ENCODE data around the gene PACSIN1. TPM values are rescaled to one million over a fixed set of nuclear protein-coding genes. Genes with fewer than 3 reads are reported as not detected.

Gene PACSIN1
- total and polyA plus RNA-seq, 10 of the 15 experiments (the other 5 are each of a cell fraction or from before 2014, with no cell fraction given), result 0.50 to 9.4 (median 2.8) TPM

- ATAC-seq (no peak), DNase-seq (ENCODE audit: low read depth, low spot score) (no peak), FAIRE-seq (no peak)
- H3K4me2 ChIP-seq (ENCODE audit: control insufficient read depth, insufficient read depth), result no peak overlapping the region
- WGBS (ENCODE audit: insufficient coverage, insufficient replicate concordance, low lambda C conversion rate, missing lambda C conversion rate), result 45% methylated on average over 9 of the region's 9 CpGs
- H2AFZ ChIP-seq (ENCODE audit: control insufficient read depth, low read depth, low read length), result no peak overlapping the region
- peaks cover 2% of the 10 kb centered on the region; the same call in 2 of the 3 replicates for H3K9me3 ChIP-seq (replicated peaks; ENCODE audit: control insufficient read depth, insufficient read depth, low read length)
- intact Hi-C loops (cut with micrococcal nuclease; ENCODE audit: unreplicated experiment), result no loop called here
- no peak for TF ChIP-seq DPF2 (IDR thresholded peaks at IDR 0.05)
- TF ChIP-seq BCL3 (IDR thresholded peaks at IDR 0.05; ENCODE audit: borderline replicate concordance, insufficient read depth, low read depth, low read length, poor library complexity, severe bottlenecking), result peak; percentile 27
- no peak for TF ChIP-seq SIN3A (IDR thresholded peaks at IDR 0.05; ENCODE audit: low read depth, low read length)
- no peak for TF ChIP-seq ZNF207 (IDR thresholded peaks at IDR 0.05; ENCODE audit: borderline replicate concordance)
- TF ChIP-seq, protein P1, sequence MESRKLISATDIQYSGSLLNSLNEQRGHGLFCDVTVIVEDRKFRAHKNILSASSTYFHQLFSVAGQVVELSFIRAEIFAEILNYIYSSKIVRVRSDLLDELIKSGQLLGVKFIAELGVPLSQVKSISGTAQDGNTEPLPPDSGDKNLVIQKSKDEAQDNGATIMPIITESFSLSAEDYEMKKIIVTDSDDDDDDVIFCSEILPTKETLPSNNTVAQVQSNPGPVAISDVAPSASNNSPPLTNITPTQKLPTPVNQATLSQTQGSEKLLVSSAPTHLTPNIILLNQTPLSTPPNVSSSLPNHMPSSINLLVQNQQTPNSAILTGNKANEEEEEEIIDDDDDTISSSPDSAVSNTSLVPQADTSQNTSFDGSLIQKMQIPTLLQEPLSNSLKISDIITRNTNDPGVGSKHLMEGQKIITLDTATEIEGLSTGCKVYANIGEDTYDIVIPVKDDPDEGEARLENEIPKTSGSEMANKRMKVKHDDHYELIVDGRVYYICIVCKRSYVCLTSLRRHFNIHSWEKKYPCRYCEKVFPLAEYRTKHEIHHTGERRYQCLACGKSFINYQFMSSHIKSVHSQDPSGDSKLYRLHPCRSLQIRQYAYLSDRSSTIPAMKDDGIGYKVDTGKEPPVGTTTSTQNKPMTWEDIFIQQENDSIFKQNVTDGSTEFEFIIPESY (IDR thresholded peaks at IDR 0.05), result no peak
- BruUV-seq (replicated peaks), result no TSS peak
- RAD21 ChIA-PET (ENCODE audit: unreplicated experiment), result interaction anchor here (0.6 kb wide), 2 partner anchors 247 to 491 kb away, joined by 3 to 4 read pairs; no protein-coding TSS in a partner anchor
- H4K20me1 ChIP-seq (ENCODE audit: control insufficient read depth, insufficient read depth), result no peaks in the 10 kb centered on the region
- POLR2A ChIA-PET, result interaction anchor here (0.7 kb wide), 1 partner anchor 264 kb away, joined by 5 read pairs; no protein-coding TSS in a partner anchor
- no peaks in the 10 kb centered on the region for H3K4me1 ChIP-seq (ENCODE audit: control insufficient read depth, insufficient read depth, low read length)
- no peak overlapping the region for H3K4me3 ChIP-seq
- H3K36me3 ChIP-seq (ENCODE audit: control insufficient read depth in 2 of 2, insufficient read depth in 2 of 2, low read length in 1 of 2), result no peaks in the 10 kb centered on the region
- no peaks in the 10 kb centered on the region for H3K27me3 ChIP-seq (replicated peaks in 1 of 2; ENCODE audit: control insufficient read depth in 2 of 2, insufficient read depth in 2 of 2, low read length in 1 of 2)
- no peak overlapping the region for H3K9ac ChIP-seq (ENCODE audit: control insufficient read depth, insufficient read depth, low read length)
- no peak overlapping the region for H3K27ac ChIP-seq (ENCODE audit: control insufficient read depth, insufficient read depth)
- CTCF ChIA-PET, result interaction anchor here (0.8 kb wide), 1 partner anchor 36 kb away, joined by 3 read pairs; no protein-coding TSS in a partner anchor
- in situ Hi-C loops (cut with MboI), result no loop called here
- H3K79me2 ChIP-seq (ENCODE audit: control insufficient read depth, insufficient read depth, low read length), result no peaks in the 10 kb centered on the region
- SMC1A ChIA-PET (ENCODE audit: uncharacterized antibody, unreplicated experiment), result no interaction called here
These were observed 30.3 kb downstream of the PACSIN1 start for GRCh38 chr6:34496103-34496685.

Data from GM12878 (cell line).